Ectodermal cell (in vitro differentiated cells): Measurements from ENCODE around the gene C15orf39.

ENCODE experiments used
- H3K27ac ChIP-seq: 2 replicates; pipeline ENCODE4 v1.7.0; 2013; ENCODE audit warnings: mild to moderate bottlenecking, low read depth, low read length; ENCODE audit not compliant: insufficient read depth, poor library complexity, severe bottlenecking
- H3K27me3 ChIP-seq: 2 replicates; pipeline ENCODE4 v1.7.0; 2013; ENCODE audit warnings: mild to moderate bottlenecking, low read length; ENCODE audit not compliant: insufficient read depth, control insufficient read depth, poor library complexity, severe bottlenecking
- H3K36me3 ChIP-seq: one replicate; pipeline ENCODE4 v1.7.0; 2013; ENCODE audit warnings: low read length; ENCODE audit not compliant: control insufficient read depth, insufficient read depth
- H3K4me1 ChIP-seq: one replicate; pipeline ENCODE4 v1.7.0; 2013; ENCODE audit warnings: low read length; ENCODE audit not compliant: control insufficient read depth, insufficient read depth
- H3K4me3 ChIP-seq: 2 replicates; pipeline ENCODE4 v1.7.0; 2013; ENCODE audit warnings: low read depth, low read length, control low read depth; ENCODE audit not compliant: insufficient read depth
- H3K9me3 ChIP-seq: 2 replicates; pipeline ENCODE4 v1.7.0; 2013; ENCODE audit warnings: mild to moderate bottlenecking, low read length, moderate library complexity; ENCODE audit not compliant: control insufficient read depth
- WGBS, 2 experiments: methylation state at CpG; one replicate each; pipeline ENCODE4 v1.1.7; 2013; ENCODE audit warnings: missing lambda C conversion rate in 2 of 2; 5-methylcytosine and 5-hydroxymethylcytosine counted together

The C15orf39 gene

DNA sequence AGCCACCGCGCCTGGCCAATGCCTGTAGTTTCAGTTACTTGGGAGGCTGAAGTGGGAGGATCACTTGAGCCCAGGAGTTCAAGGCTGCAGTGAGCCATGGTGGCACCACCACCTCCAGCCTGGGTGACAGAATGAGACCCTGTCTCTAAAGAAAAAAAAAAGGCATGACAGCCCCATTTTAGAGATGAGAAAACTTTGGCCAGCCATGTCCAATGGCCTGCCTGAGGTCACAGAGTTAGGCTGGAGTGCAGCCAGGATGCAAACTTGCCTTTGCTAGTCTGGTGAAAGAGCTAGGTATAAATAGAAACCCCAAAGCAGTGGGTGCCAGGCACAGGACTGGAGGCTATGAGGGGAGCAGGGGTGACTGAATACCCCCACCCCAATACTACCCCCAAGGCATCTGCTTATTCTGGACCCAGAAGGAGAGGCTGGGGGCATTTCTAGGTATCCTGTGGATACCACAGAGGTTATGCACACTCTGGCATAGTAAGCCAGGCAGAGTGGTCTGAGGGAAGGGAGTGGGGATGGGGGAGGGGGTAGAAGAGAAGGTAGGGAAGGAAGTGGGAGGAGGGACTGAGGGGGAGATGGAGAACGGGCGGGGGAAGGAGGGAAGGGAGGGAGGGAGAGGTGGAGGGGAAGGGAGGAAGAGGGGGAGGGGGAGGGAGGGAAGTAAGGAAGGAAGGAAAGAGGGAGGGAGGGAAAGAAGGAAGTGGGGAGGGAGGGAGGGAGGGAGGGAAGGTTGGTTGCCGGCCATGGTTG is 16.2 kb upstream of the C15orf39 start:
- no peaks in the 10 kb centered on the region for H3K36me3 ChIP-seq
- 75 to 77% methylated on average over 5 of the region's 5 CpGs for WGBS, 2 experiments
- no peak overlapping the region for H3K27ac ChIP-seq
- H3K27me3 ChIP-seq: no peaks in the 10 kb centered on the region
- H3K4me1 ChIP-seq: peaks cover 1% of the 10 kb centered on the region
- H3K9me3 ChIP-seq: no peaks in the 10 kb centered on the region
- no peak overlapping the region for H3K4me3 ChIP-seq

DNA sequence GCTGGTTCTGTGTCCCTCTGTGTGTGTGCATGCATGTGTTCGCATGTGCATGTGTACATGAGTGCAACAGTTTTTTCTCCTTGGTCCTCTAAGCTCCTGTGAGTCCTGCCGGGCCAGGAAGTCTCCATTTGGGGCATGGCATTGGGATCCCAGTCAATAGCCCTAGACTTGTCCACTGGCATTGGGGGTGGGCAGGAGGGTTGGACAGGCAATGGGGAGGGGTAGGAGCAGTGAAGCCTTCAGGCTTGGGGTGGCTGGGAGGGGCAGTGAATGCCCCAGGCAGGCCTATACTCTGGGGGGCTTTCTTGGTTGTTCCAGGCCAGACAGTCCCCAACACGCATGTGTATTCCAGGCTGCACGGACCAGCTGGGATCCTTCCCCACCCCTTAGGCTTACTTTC is 15.6 kb upstream of the C15orf39 start:
- no peak overlapping the region for H3K4me3 ChIP-seq
- no peaks in the 10 kb centered on the region for H3K27me3 ChIP-seq
- no peaks in the 10 kb centered on the region for H3K36me3 ChIP-seq
- H3K27ac ChIP-seq: no peak overlapping the region
- WGBS, 2 experiments: 90 to 94% methylated on average over 4 of the region's 4 CpGs
- no peaks in the 10 kb centered on the region for H3K9me3 ChIP-seq
- H3K4me1 ChIP-seq: no peaks in the 10 kb centered on the region

DNA sequence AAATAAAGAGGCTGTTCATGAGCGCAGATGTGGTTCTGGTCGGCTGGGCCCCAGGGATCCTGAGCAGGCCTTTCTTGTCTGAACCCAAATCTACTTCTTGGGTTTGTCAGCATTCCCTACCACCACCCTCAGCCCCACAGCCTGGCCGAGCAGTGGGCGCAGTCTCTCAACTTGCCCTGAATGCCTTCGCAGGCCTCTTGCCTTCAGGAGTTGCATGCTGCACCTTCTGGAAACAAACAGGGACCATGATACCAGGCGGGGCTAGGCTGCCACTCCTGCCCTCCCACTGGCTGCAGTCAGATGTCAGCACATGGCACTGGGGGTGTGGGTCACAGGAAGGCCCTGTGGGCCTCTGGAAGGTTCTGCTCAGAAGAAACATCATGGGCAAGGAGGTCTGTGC is 13.2 kb upstream of the C15orf39 start:
- WGBS, 2 experiments: 91 to 92% methylated on average over 6 of the region's 6 CpGs
- Histone ChIP-seq H3K9me3 (no peaks in the 10 kb centered on the region), H3K4me3 (no peak overlapping the region), H3K27ac (no peak overlapping the region), H3K4me1 (peaks cover 3% of the 10 kb centered on the region), H3K36me3 (no peaks in the 10 kb centered on the region), H3K27me3 (no peaks in the 10 kb centered on the region)

DNA sequence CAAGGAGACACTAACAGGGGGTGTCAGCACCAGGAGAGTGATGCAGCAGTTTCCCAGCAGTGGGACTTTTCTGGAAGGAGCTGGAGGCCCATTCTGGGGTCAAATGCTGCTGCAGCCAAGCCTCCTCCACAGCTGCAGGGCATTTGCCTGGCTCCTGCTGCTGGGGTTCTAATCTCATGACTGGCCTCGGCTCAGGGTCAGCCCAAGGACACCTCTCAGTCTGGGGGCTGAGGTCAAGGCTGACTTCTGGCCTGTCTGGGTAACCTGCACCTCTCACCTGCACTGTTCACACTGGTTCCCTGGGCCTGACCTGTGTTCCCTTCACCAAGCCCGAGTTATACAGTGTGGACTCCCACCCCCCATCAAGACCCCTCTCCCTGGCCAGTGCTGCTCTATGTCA is 10.4 kb upstream of the C15orf39 start:
- Histone ChIP-seq H3K27me3 (no peaks in the 10 kb centered on the region), H3K4me1 (peaks cover 16% of the 10 kb centered on the region), H3K4me3 (no peak overlapping the region), H3K36me3 (no peaks in the 10 kb centered on the region), H3K27ac (no peak overlapping the region), H3K9me3 (no peaks in the 10 kb centered on the region)
- 91 to 99% methylated on average over 2 of the region's 2 CpGs for WGBS, 2 experiments

DNA sequence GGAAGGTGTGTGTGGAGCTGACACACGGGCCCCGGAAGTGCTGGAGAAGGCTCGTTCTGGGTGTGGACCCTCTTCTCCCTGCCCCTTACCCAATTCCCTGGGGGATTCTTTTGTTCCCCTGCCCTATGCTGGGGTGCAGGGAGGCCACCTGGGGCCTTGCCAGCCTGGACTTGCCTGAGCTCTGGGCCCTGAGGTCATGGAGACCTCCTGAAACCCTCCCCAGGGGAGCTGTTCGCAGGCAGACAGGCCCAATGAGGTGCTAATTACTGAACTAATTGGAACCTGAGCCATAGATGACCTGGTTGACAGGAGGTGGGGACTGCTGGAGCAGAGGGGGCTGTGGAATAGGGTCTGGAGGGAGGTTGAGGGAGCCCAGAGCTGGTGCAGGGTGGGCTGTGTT is 9.4 kb upstream of the C15orf39 start:
- Histone ChIP-seq H3K4me1 (peaks cover 16% of the 10 kb centered on the region), H3K4me3 (no peak overlapping the region), H3K9me3 (no peaks in the 10 kb centered on the region), H3K27me3 (no peaks in the 10 kb centered on the region), H3K36me3 (no peaks in the 10 kb centered on the region), H3K27ac (no peak overlapping the region)
- WGBS, 2 experiments: 80 to 89% methylated on average over 4 of the region's 4 CpGs

DNA sequence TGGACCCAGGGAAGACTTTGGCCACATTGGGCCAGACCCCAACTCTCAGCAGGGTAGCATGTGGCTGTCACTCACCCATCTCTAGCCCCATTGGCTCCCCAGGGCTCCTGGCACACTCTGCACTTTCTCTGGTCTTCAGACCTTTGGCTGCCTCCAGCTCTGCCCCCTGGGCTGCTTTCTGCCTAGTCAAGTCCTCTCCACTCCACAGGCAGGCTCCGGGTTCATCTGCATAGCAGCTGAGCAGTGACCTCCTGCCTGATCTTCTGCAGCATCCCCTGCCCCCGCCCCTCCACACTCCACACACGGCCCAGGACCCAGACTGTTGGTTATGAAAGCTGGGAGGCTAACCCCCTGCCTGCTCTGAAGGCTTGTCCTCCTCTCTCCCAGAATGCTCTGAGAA is 8.4 kb upstream of the C15orf39 start:
- H3K36me3 ChIP-seq: no peaks in the 10 kb centered on the region
- WGBS, 2 experiments: 34 to 49% methylated on average over 3 of the region's 3 CpGs
- H3K27ac ChIP-seq: no peak overlapping the region
- no peaks in the 10 kb centered on the region for H3K9me3 ChIP-seq
- H3K4me1 ChIP-seq: peaks cover 16% of the 10 kb centered on the region
- H3K27me3 ChIP-seq: no peaks in the 10 kb centered on the region
- no peak overlapping the region for H3K4me3 ChIP-seq

DNA sequence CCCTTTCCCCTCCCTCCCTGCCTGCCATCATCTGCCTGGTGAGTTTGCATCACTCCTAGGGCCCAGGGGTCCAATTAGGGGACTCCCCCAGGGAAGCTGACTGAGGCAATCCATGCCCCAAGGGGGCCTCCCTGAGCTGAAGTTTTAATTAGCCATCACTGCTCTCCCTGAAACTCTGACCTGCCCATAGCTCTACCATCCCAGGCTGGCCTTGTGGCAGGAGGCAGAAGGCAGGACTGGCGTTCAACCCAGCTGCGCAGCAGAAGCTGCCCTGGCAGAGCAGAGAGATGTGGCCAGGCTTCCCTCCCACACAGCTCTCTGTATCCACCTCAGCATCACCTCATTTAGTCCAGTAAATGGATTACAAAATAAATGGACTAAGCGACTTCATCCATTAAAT is 7.7 kb upstream of the C15orf39 start:
- H3K9me3 ChIP-seq: no peaks in the 10 kb centered on the region
- no peak overlapping the region for H3K27ac ChIP-seq
- 91 to 93% methylated on average over 2 of the region's 3 CpGs for WGBS, 2 experiments
- H3K4me1 ChIP-seq: peaks cover 16% of the 10 kb centered on the region
- H3K36me3 ChIP-seq: no peaks in the 10 kb centered on the region
- no peak overlapping the region for H3K4me3 ChIP-seq
- no peaks in the 10 kb centered on the region for H3K27me3 ChIP-seq

DNA sequence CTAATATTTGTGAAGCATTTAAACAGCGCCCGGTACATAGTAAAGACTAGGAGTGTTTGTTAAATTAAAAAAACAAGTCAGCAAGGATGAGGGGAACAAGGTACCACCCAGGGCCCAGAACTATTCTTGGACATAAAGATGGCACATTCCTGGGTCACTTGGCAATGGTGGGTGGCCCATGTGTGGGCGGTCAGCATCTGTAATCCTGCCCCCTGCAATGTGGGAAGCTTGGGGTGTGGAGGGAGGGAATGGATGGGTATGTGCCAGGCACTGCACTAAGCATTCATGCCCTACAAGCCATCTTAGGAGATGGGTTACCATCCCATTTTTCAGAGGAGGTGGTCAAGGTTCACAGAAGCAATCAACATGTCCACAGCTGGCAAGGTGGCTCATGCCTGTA is 7.3 kb upstream of the C15orf39 start:
- Histone ChIP-seq H3K27ac (no peak overlapping the region), H3K4me3 (no peak overlapping the region), H3K4me1 (peaks cover 16% of the 10 kb centered on the region), H3K9me3 (no peaks in the 10 kb centered on the region), H3K27me3 (peaks cover 4% of the 10 kb centered on the region), H3K36me3 (no peaks in the 10 kb centered on the region)
- 96 to 97% methylated on average over 3 of the region's 3 CpGs for WGBS, 2 experiments

DNA sequence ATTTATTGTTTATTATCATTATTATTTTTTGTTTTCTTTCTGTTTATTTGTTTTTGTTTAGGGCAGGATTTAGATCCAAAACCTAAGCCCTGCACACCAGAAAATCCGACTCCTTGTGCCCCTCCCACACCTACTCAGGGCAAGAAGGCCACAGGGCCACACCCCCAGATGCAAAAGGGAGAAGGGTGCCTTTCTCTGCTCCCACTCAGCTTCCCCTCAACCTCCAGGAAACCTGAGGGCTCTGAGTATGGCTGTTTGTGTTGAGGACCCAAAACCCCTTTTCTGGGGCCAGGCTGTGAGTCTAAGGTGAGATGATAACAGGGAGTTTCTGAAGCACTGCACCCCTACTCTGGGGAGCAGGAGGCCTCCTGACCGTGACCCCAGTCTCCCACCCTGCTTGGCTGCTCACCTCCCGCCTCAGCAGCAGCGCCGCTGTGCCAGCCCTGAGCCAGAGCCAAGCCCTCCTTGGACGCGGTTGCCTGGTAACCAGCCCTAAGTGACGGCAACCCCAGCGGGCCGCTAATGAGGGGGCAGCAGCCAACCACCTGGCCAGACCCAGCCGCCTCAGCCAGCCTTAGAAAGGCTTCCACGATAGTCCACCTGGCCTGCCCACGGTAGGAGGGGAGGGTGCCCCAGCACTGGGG is 6.4 kb upstream of the C15orf39 start:
- peaks cover 13% of the 10 kb centered on the region for H3K27me3 ChIP-seq
- H3K4me1 ChIP-seq: peaks cover 18% of the 10 kb centered on the region
- WGBS, 2 experiments: 7% methylated on average over 13 of the region's 13 CpGs
- H3K4me3 ChIP-seq: no peak overlapping the region
- H3K36me3 ChIP-seq: no peaks in the 10 kb centered on the region
- no peak overlapping the region for H3K27ac ChIP-seq
- H3K9me3 ChIP-seq: no peaks in the 10 kb centered on the region

DNA sequence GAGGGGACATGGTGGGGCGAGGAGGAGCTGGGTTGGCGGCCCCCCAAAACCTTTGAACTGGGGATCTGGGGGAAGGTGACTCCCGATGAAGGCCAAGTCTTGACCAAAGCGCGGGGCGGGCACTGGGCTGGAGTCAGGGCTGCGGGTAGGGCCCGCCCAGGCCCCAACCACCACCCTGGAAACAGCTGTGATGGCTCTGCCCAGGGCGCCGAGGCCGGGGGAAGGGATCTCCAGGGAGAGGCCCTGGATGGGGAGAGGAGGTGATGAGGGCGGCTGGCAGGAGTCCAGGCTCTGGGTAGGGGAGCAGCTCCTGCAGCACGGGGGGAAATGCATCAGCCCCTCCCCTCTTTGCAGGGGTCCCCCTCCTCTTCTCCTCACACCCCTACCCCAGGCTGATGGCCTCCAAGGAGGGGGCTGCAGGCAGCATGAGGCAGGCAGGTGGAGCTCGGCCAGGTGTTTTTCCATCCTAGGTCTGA is 5.9 kb upstream of the C15orf39 start:
- H3K4me1 ChIP-seq: peaks cover 22% of the 10 kb centered on the region
- 60 to 67% methylated on average over 14 of the region's 14 CpGs for WGBS, 2 experiments
- no peak overlapping the region for H3K4me3 ChIP-seq
- H3K27me3 ChIP-seq: peaks cover 18% of the 10 kb centered on the region
- H3K36me3 ChIP-seq: no peaks in the 10 kb centered on the region
- H3K27ac ChIP-seq: no peak overlapping the region
- no peaks in the 10 kb centered on the region for H3K9me3 ChIP-seq
